Head of caudate nucleus (tissue), 42 donors: ENCODE results near the gene TBC1D14.

Experiments used
- DNase-seq, 42 donors: peaks; one replicate each; pipeline versions ENCODE4 v3.0.0 to v3.0.0-alpha.2; 2020 to 2021; ENCODE audit warnings: mixed read lengths in 7 of 42
- intact Hi-C: fragments of 100-400 bp; cut with DNase I; formaldehyde crosslinking; loops from one replicate; pipeline ENCODE4 v1.15.0; 2022

TBC1D14 gene

DNA sequence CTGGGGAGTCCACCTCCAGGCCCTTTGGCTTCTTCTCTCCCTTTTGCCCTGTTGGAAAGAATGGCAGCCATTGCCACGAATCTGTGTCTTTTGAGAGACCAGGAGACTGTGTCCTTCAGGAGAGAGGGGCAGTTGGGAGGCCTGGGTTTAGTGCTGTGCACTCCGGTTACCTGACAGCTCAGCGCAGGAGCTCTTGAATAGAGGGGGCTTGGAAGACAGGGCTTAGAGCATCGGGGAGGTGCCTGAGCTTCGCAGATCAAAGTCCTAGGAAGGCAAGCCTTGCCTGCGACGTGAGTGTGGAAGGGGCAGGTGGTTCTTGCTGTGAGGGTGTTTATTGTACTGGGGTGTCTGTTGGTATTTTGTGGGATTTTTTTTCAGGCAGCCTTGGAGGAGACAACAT is 91.6 kb downstream of the TBC1D14 start:
- intact Hi-C loops, result no loop called here

DNA sequence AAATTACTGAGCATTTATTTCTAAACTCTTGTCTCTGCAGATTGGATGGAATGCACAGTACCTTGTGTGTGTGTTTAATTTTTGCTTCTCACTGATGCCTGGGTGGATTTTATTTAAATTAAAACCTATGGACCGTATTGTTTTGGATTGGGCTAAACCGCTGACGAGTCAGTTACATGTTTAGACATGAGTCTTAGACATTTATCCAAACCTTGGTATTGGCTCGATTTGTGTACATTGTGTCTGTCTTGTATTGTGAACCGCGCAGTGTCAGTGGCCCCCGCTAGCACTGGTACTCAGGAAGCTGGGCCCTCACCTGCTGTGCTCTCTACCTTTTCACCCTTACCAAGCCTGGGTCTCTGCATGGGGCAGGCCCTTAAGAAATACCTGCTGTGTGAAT is 92.7 kb downstream of the TBC1D14 start:
- intact Hi-C loops, result no loop called here
- DNase-seq, result peak in 1 of 42 donors; percentile 8

More for the DNA sequence above, 91.6 kb downstream of the TBC1D14 start:
- DNase-seq, result no peak

DNA sequence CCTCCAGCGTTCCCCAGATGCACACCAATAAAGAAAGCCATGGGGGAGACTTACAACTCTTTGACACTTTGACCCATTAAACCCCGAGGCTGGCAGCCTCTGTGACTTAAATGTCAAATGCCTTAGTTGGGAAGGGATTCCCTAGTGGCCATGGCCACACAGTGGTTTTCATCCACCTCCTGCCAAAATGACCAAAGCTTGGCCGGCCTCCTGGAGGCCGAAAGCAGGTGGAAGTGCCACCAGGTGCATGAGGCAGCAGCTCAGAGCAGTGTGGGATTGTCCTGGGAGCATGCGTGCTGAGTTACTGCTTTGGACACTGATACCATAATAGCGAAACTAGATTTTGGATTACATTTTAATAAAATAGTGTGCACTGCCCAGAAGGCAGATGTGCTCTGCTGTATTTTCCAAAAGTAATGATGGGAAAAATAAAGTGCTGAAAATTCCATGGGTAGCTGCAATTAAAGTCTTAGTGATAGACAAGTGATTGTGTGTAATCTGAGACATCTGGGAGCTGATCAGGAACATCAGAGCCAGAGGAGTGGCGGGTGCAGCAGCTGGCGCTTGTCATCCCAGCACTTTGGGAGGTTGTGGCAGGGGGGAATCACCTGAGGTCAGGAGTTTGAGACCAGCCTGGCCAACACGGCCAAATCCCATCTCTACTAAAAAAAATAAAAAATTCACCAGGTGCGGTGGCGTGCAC is 93.7 kb downstream of the TBC1D14 start:
- intact Hi-C loops, result no loop called here
- DNase-seq, result peak in 3 of 42 donors; percentile 12 to 28 (median 15)

DNA sequence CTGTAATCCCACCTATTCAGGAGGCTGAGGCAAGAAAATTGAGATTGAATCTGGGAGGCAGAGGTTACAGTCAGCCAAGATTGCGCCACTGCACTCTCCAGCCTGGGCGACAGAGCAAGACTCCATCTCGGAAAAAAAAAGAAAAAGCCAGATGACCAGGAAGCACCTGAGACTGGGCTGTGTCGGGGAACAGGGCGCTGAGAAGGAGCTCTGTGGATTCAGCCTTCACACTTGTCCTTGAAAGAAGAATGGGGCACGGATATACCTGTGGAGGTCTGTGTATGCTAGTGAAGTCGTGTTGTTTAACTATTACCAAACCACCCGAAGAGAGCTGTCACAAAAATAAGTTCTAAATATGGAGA is 94.2 kb downstream of the TBC1D14 start:
- intact Hi-C loops, result no loop called here
- DNase-seq, result peak in 1 of 42 donors; percentile 20

DNA sequence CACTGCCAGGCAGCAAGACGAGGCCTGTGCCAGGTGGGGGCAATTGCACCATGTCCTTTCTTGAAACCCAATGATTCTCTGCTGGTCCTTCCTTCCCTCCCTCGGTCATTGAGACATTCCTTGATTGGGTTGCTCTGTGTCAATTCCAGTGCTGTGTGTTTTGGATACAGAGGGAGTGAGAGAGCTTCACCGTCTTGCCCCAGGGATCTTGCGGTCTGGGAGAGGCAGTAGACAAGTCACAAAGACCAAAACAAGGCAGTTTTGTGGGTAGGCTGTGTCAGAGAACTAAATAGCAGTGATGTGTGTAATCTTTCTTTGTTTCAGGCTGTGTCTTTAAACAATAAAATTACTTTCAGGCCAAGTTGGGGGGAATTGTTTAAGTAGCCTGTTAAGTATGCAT is 94.7 kb downstream of the TBC1D14 start:
- intact Hi-C loops, result no loop called here
- DNase-seq, result peak in 1 of 42 donors; percentile 30

DNA sequence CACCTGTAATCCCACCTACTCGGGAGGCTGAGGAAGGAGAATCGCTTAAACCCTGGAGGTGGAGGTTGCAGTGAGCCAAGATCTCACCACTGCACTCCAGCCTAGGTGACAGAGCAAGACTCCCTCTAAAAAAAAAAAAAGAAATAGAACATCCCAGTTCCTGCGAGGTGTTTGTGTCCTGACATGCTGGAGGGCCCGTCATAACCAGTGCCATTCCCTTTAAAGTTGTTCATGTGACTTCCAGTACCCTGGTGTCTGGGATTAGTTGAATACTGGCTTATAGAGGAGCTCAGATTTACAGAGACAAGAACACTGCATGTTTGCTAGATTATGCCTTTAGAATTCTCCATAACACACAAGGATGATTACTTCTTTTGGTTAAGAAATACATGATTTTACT is 95.9 kb downstream of the TBC1D14 start:
- DNase-seq, result no peak
- intact Hi-C loops, result no loop called here

DNA sequence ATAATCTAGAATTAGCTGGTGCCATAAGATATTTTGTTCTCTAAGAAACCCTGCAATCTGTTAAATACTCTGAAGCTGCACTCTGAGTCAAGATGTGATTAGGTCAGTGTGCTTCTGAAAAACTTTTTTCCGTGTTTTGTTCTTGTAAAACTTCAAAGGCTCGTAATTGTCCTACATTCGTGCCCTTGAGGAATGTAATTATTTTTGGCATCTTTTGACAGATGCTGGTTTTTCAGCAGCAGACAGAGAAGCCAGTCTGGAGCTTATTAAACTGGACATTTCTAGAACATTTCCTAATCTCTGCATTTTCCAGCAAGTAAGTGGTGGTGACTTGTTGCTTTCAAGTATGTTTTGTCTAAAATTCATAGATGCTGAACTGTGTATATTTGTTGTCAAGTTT is 96.8 kb downstream of the TBC1D14 start:
- intact Hi-C loops, result no loop called here
- DNase-seq, result no peak

DNA sequence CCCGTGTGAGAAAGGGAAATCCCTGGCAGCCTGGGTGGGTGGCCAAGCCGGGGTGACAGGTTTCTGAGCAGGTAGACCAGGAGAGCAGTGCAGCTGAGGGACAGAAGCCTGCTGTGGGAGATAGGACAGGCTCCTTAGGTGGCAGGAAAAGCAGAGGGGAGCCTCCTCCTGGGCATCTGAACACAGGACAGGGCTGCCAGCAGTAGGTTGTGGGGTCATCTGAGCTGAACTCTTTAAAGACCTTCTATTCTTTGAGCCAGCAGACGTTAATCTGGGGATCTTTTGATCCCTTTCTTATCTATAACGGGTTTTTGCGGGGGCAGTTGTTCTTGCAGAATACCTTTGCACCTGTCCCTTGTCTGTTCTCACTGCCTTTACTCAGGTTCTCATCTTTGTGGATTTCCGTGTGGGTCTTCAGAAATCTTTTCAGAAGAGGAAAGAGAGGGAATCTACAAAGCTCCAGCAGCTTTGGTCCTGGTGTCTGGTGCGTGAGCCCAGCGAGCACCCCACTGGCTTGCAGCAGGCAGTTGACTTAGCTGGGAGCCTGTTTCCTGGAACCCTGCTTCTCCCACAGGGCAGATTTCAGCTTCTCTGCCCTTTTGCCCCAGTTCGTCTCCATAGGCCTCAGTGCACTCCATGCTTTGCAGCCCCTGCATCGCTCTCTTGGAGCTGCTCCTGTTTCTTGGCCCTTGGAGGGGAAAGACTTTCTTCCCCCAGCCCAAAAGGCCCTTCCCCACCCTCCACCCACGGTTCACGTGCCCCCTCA is 97.7 kb downstream of the TBC1D14 start:
- DNase-seq, result no peak
- intact Hi-C loops, result no loop called here

DNA sequence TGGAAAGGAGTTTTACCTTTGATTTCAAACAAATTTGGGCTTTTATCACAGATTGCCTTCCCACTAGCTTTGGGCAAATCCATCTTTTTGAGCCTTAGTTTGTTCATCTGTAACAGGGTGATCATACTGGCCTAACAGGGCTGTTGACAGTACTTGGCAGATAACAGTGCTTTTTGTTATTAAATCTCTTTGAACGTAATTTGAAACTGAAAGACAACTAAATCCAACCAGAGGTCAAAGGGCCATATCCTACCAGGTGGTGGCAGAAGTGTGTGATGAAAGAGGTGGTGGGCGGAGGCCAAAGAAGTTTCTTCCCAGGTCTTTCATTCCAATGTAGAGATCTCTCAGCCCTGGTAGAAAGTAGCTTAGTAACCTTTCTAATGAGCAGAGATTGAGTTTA is 98.3 kb downstream of the TBC1D14 start:
- no peak for DNase-seq
- intact Hi-C loops, result no loop called here

DNA sequence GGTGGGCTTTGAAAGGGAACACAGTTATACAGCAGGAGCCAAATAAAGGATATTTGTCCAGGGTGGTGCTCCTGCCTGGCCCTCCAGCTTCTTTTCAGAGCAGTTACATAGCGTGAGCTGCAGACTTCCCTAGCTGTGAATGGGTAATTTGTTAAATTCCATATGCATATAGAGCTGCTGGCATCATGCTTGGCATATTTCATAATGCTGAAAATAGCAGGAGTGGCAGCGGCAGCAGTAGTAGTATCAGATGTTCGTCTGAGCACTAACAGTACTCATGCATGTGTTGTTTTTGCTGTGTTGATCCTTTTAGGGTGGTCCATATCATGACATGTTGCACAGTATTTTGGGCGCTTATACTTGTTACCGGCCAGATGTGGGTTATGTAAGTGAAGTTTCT is 99.9 kb downstream of the TBC1D14 start:
- intact Hi-C loops, result no loop called here
- DNase-seq, result no peak

DNA sequence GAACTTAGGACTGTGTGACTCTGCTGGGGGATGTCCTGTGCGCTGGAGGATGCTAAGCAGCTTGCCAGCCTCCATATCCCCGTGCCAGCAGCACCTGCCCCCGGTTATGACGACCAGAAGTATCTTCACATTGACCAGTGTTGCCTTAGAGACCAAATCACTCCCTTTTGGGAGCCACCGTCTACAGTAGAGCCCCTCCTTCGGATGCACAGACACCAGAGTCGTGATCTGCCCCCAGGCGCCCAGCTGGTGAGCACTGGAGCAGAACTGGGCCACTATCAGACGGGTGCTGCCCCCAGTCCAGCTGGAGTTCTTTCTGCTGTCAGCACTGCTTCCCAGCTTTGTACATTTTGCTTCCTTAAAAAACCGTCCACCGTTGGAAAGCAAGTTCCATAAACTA is 103.5 kb downstream of the TBC1D14 start:
- intact Hi-C loops, result no loop called here
- no peak for DNase-seq

DNA sequence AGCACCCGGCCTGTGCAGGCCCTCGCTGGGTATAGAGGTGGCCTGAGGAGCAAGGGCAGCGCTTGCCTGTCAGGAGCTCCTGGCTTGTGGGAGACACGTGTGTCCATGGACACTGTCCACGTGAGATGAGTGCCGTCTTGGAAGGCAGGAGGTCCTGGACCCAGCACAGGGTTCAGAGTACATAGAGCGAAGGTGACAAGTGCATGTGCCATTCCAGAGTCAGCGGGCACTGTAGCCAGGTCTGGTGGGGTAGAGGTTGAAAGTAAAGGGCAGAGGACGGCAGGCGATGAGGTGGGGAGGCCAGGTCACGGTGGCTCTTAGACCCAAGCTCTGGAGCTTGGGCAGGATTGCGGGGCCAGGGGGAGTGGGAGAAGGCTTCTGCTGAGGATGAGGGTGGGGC is 105.2 kb downstream of the TBC1D14 start:
- no peak for DNase-seq
- intact Hi-C loops, result no loop called here

DNA sequence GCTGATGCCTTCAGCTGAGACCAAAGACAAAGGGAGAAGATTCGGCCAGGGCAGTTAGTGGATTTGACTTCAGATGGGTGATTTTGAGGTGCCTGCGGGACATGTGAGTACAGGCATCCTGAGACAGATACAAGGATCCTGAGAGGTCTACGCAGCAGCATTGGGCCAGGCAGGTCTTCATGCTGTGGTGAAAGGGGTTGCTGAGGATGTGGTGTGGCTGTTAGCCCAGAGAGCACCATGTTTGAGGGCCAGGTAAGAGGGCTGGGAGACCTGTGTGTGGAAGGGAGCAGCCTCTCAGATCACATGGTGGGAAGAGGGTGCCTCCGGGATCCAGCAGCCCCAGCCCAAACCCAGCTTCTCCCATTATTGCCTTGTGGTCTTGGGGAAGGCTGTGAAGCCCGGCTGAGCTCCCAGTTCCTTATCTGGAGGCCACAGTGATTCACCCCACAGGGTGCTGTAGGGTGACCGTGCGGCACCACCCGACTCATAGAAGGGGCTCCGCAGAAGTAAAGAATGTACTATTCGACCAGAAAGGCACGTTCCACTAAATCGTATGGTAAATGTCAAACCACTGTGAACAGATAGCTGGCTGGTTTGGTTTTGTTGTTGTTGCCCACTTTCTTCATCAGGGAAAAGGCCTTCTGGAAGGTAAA is 105.9 kb downstream of the TBC1D14 start:
- intact Hi-C loops, result no loop called here
- no peak for DNase-seq

DNA sequence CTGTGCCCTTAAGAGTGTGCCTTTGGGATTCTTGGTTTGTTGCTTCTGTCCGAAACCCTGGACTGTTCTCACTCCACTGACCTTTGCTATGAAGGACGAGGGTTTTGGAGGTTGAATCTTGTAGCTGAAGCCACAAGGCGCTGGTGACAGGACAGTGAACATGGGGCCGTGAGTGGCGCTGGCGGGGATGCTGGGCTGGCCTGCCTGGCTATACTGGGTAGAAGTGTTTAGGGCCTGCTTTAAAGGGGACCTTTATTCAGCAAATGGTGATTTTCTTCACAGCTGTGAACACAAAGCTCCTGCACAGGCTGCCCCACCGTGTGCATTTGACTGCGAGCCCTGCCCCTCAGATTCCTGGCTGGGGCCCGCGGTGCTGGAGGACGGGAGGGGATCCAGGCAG is 106.5 kb downstream of the TBC1D14 start:
- no peak for DNase-seq
- intact Hi-C loops, result no loop called here

DNA sequence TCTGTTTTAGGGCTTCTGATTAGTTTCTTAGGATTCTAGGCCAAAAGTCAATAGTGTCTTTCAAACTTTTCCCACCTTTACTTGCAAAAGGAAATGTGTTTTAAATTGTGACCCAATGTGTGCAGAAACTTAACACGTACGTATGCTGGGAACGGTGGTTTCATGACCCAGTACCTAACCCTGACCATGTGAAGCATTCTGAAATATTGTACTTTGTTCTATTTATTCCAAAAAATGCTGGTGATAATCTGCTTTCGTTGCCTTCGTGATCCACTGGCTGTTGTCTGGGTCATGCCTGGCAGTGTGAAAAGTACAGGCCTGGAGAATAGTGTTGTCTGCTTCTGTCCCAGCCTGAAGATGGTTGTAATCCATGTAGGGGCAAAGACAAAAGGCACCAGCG is 106.9 kb downstream of the TBC1D14 start:
- no peak for DNase-seq

DNA sequence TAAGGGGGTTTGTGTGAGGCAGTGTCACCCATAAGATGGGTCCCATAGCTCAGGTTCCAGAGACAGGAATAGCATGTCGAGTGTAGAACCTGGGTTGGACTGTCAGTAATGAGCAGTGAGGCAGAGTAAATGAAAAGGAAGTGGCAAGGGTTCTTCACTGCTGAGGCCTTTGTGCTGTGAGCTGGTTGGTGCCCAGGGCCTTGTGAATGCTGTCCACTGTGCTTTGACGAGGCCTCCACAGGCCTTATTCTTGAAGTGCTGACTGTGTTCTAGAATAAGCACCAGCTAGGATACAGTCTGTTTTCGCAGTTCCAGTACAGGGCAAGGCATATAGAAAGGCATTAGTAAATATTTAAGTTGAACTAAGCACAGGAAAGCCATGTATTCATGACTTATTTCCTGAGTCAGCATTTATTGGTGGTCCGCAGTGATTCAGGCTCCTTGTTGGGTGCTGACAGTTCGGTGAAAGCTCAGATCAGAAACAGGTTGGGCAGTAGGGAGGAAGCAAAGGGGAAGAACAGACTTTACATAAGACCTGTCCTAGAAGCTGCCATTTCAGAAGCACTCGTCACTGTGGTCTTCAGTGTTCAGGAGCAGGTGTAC is 107.9 kb downstream of the TBC1D14 start:
- peak in 19 of 42 donors; percentile 26 to 63 (median 32) for DNase-seq

More for the DNA sequence above, 106.9 kb downstream of the TBC1D14 start:
- intact Hi-C loops, result no loop called here

DNA sequence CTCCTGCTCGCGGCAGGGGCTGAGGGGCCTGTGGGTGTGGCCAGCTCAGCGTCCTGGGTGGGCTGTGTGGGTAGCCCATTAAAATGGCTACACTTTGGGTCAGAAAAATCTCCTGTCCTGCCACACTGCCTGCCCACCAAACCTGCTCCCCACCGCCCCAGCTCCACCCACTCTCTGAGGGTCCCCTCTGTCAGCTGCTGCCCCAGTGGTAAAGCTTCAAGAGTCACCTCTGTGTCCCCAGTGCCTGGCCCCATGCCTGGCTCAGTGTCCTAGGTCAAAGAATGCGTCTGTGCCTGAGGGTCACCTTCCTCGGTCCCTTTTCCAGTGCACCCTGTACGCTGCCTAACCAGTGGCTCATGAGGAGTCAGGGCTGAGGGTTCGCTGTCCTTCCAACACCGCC is 108.7 kb downstream of the TBC1D14 start:
- DNase-seq, result no peak
- intact Hi-C loops, result no loop called here

More for the DNA sequence above, 107.9 kb downstream of the TBC1D14 start:
- intact Hi-C loops, result no loop called here

DNA sequence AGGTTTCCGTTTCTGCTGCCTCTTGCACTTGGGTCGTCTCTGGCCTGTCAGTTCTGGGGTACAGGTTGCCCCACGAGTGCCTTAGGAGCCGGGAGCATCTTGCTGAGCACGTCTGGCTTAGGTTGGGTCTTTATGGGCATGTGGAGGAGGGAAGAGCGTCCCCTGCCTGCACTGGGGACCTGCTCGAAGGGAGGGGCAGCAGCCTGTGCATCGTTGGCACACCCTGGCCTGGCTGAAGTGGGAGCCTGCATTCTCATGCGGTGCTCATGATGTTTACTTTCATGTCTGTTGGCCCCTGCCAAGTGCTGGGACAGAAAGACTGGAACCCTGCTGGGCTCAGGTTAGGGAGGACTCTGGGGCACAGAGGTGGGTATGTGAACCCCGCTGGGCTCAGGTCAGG is 109.7 kb downstream of the TBC1D14 start:
- DNase-seq, result no peak
- intact Hi-C loops, result no loop called here

DNA sequence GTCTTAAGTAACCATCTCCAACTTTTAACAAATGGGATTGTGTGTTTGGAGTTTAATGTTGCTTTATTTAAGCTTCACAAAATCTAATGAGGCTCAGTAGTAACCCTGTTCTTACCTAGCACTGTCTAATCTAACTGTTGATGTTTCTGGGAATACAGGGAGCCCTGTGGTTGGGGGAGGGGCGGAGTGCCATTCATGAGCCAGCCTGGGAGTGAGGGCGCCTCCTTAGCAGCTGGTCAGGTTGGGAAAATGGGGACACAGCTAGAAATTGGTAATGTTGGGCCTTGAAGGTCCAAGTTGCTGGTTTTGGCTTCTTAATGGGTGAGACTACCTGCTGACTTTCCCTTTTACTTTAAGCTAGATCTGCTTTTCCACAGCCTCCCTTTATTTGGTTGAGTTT is 110.7 kb downstream of the TBC1D14 start:
- no peak for DNase-seq
- intact Hi-C loops, result no loop called here

DNA sequence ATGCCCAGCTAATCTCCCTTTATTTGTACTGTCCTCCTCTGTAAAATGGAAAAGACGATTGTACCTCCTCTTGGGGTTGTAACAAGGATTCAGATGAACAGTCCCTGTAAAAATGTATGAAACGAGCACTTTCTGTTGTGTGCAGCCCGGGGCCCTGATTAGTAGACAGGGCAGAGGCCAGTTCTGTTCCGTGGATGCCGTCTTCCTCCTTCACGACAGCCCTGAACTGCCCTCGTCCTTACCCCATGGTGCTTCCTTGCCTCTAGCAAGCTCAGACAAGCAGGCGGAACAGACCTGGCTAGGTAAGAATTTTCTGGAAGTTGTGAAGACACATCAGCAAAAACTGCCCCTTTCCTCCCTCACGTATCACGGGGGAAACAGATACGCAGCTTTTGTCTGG is 111.2 kb downstream of the TBC1D14 start:
- intact Hi-C loops, result no loop called here
- no peak for DNase-seq
